ENCODE data around the gene MORC3.
"Not testable (repeated sequence)": the region's sequence is repeated elsewhere in the genome, so short reads cannot be mapped to it uniquely, and the experiment has no call there.

MORC3 gene

GRCh38 chr21:36386031-36386642 lies 66.1 kb downstream of the MORC3 start:
- no peak for DNase-seq

- no peak for DNase-seq
Observed at GRCh38 chr21:36388096-36388495, 68.1 kb downstream of the MORC3 start.

- DNase-seq = no peak
Observed at GRCh38 chr21:36388835-36389234, 68.8 kb downstream of the MORC3 start.

- DNase-seq = not testable (repeated sequence)
Observed at GRCh38 chr21:36391649-36392048, 71.7 kb downstream of the MORC3 start.

GRCh38 chr21:36395353-36396111 lies 75.5 kb downstream of the MORC3 start:
- no peak for DNase-seq

- no peak for DNase-seq
Observed at GRCh38 chr21:36396325-36396724, 76.3 kb downstream of the MORC3 start.

- DNase-seq = no peak
Observed at GRCh38 chr21:36396971-36397370, 77.0 kb downstream of the MORC3 start.

- DNase-seq = no peak
Observed at GRCh38 chr21:36397606-36398005, 77.6 kb downstream of the MORC3 start.

- not testable (repeated sequence) for DNase-seq
Observed at GRCh38 chr21:36399736-36400135, 79.7 kb downstream of the MORC3 start.

GRCh38 chr21:36400719-36401118 lies 80.7 kb downstream of the MORC3 start:
- DNase-seq = no peak

- peak; percentile 46 for DNase-seq
Observed at GRCh38 chr21:36402339-36402738, 82.3 kb downstream of the MORC3 start.

- no peak for DNase-seq
Observed at GRCh38 chr21:36403713-36404112, 83.7 kb downstream of the MORC3 start.

GRCh38 chr21:36408568-36408967 lies 88.6 kb downstream of the MORC3 start:
- DNase-seq = no peak

GRCh38 chr21:36411301-36411700 lies 91.3 kb downstream of the MORC3 start:
- DNase-seq = no peak

- DNase-seq = no peak
Observed at GRCh38 chr21:36412916-36413315, 92.9 kb downstream of the MORC3 start.

- no peak for DNase-seq
Observed at GRCh38 chr21:36415375-36415774, 95.4 kb downstream of the MORC3 start.

- DNase-seq = no peak
Observed at GRCh38 chr21:36419241-36419640, 99.2 kb downstream of the MORC3 start.

- peak; percentile 88 for DNase-seq
Observed at GRCh38 chr21:36419996-36420395, 100.0 kb downstream of the MORC3 start.

- no peak for DNase-seq
Observed at GRCh38 chr21:36420571-36421339, 100.8 kb downstream of the MORC3 start.

- peak; percentile 67 for DNase-seq
Observed at GRCh38 chr21:36422279-36423098, 102.5 kb downstream of the MORC3 start.

- no peak for DNase-seq
Observed at GRCh38 chr21:36423771-36424433, 103.9 kb downstream of the MORC3 start.

- no peak for DNase-seq
Observed at GRCh38 chr21:36424592-36424991, 104.6 kb downstream of the MORC3 start.

Data from DMS53 (cell line).